K562 (cell line): ENCODE data around the gene MCC. TPM values are rescaled to one million over a fixed set of nuclear protein-coding genes. Genes with fewer than 3 reads are reported as not detected.

Experiments
- ARHGAP35 ChIP-seq: fragments of 450-650 bp; IDR thresholded peaks from 2 replicates; pipeline ENCODE4 v1.6.1; 2018; ENCODE audit not compliant: partially characterized antibody
- ASH1L ChIP-seq: fragments of 450-650 bp; IDR thresholded peaks from 2 replicates; pipeline ENCODE4 v1.6.1; 2018; ENCODE audit warnings: borderline replicate concordance, mild to moderate bottlenecking, low read depth; ENCODE audit not compliant: partially characterized antibody
- DIDO1 ChIP-seq: fragments of 450-650 bp; IDR thresholded peaks from 2 replicates; pipeline ENCODE4 v1.6.1; 2016; ENCODE audit warnings: low read depth, missing biosample characterization, missing genetic modification characterization
- FOXJ3 ChIP-seq: sonication (generic); formaldehyde crosslinking; IDR thresholded peaks from 2 replicates; pipeline ENCODE4 v1.4.0; 2020; ENCODE audit warnings: mild to moderate bottlenecking, missing genetic modification reagents
- HCFC1 ChIP-seq: IDR thresholded peaks from 2 replicates; pipeline ENCODE4 v1.6.1; 2012; ENCODE audit warnings: low read depth, low read length, improper control_type of control experiment
- NFE2L1 ChIP-seq: fragments of 450-650 bp; IDR thresholded peaks from 2 replicates; pipeline ENCODE4 v1.6.1; 2016; ENCODE audit warnings: missing genetic modification characterization, low read depth, mild to moderate bottlenecking, missing compliant biosample characterization, moderate library complexity, borderline replicate concordance
- NFIC ChIP-seq: fragments of 450-650 bp; IDR thresholded peaks from 2 replicates; pipeline ENCODE4 v1.6.1; 2017; ENCODE audit warnings: mild to moderate bottlenecking, inconsistent platforms
- NR4A1 ChIP-seq, 2 experiments: fragments of 250-450 bp in 1 of 2; fragments of 450-650 bp in 1 of 2; sonication (Bioruptor Pico) in 1 of 2; IDR thresholded peaks; 2 replicates each; pipeline versions ENCODE4 v1.4.0 to v1.6.1; 2016 to 2020; ENCODE audit warnings: mild to moderate bottlenecking in 2 of 2, missing compliant biosample characterization in 1 of 2, missing genetic modification characterization in 1 of 2, moderate library complexity in 1 of 2
- RBM25 ChIP-seq: fragments of 200-400 bp; formaldehyde crosslinking; IDR thresholded peaks from 2 replicates; pipeline ENCODE4 v1.6.1; 2018; ENCODE audit warnings: low read length, low read depth, moderate library complexity; ENCODE audit not compliant: severe bottlenecking
- TBL1XR1 ChIP-seq, 2 experiments: IDR thresholded peaks; 2 replicates each; pipeline ENCODE4 v1.6.1; 2012; ENCODE audit warnings: improper control_type of control experiment in 2 of 2, low read length in 2 of 2, mild to moderate bottlenecking in 1 of 2
- TCFL5 ChIP-seq: fragments of 250-450 bp; sonication (Bioruptor Pico); conservative IDR thresholded peaks from 2 replicates; pipeline ENCODE4 v1.6.1; 2021; ENCODE audit warnings: mild to moderate bottlenecking, moderate library complexity, matching md5 sums
- TRIM28 ChIP-seq: fragments of 450-650 bp; IDR thresholded peaks from 2 replicates; pipeline ENCODE4 v1.6.1; 2017
- ZNF583 ChIP-seq: fragments of 250-450 bp; sonication (Bioruptor Pico); IDR thresholded peaks from 2 replicates; pipeline ENCODE4 v1.4.0; 2020
- polyA plus RNA-seq, 8 experiments: library from polyadenylated mRNA; depleted of rRNA in 4 of 8; stranded (reverse) in 5 of 8; unstranded in 3 of 8; fragments of >200 nt; fragmentation: Nextera tagmentation in 2 of 8; fragmentation: Illumina TruSeq in 1 of 8; extraction: Ambion mirVana in 2 of 8; extraction: Trizol in 1 of 8; gene quantifications; 2 replicates each; pipeline versions ENCODE4 v1.2.1 to v1.2.3, GENCODE V29; 2011 to 2014; ENCODE audit warnings: inconsistent platforms in 1 of 8, missing spikeins in 1 of 8
- total RNA-seq, 7 experiments: library from RNA; depleted of rRNA in 6 of 7; stranded (reverse); fragments of >200 nt in 6 of 7; fragmentation: Illumina TruSeq in 2 of 7; extraction: Trizol in 2 of 7; gene quantifications; 2 replicates each; pipeline versions ENCODE4 v1.2.1 to v1.2.3, GENCODE V29; 2011 to 2021; ENCODE audit warnings: low replicate concordance in 1 of 7
- TF ChIP-seq, protein P1 (sequence below): fragments of 450-650 bp; IDR thresholded peaks from 2 replicates; pipeline ENCODE4 v1.6.1; 2018; ENCODE audit not compliant: partially characterized antibody
- TF ChIP-seq, protein P2 (sequence below): sonication (generic); formaldehyde crosslinking; IDR thresholded peaks from 2 replicates; pipeline ENCODE4 v1.9.0; 2022; ENCODE audit warnings: mild to moderate bottlenecking, missing genetic modification reagents
- TF ChIP-seq, protein P3 (sequence below): fragments of 450-650 bp; IDR thresholded peaks from 2 replicates; pipeline ENCODE4 v1.6.1; 2016; ENCODE audit warnings: low read depth

MCC gene
- total and polyA plus RNA-seq, 9 of the 15 experiments (the other 6 are each of a cell fraction or from before 2014, with no cell fraction given) = 0.04 to 0.24 (median 0.06) TPM; not detected in 1

DNA sequence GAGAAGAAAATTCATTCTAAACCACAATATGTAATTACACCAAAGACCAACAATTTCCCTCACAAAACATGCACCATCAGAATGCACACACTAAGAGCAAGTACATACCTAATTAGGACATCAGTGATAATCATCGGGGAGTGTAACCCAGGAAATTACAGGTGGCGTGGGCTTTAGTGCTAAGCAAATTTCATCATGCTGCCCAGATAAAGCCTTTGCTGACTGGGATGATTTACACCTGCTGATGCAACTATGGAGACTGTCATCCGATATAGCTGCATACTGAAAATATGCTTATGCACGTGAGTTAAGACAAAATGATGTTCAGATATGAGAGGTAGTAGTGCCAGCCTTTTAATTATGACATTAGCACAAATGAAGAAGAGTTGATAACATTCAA is 388.4 kb downstream of the MCC start (continued):
- TF ChIP-seq, protein P1, sequence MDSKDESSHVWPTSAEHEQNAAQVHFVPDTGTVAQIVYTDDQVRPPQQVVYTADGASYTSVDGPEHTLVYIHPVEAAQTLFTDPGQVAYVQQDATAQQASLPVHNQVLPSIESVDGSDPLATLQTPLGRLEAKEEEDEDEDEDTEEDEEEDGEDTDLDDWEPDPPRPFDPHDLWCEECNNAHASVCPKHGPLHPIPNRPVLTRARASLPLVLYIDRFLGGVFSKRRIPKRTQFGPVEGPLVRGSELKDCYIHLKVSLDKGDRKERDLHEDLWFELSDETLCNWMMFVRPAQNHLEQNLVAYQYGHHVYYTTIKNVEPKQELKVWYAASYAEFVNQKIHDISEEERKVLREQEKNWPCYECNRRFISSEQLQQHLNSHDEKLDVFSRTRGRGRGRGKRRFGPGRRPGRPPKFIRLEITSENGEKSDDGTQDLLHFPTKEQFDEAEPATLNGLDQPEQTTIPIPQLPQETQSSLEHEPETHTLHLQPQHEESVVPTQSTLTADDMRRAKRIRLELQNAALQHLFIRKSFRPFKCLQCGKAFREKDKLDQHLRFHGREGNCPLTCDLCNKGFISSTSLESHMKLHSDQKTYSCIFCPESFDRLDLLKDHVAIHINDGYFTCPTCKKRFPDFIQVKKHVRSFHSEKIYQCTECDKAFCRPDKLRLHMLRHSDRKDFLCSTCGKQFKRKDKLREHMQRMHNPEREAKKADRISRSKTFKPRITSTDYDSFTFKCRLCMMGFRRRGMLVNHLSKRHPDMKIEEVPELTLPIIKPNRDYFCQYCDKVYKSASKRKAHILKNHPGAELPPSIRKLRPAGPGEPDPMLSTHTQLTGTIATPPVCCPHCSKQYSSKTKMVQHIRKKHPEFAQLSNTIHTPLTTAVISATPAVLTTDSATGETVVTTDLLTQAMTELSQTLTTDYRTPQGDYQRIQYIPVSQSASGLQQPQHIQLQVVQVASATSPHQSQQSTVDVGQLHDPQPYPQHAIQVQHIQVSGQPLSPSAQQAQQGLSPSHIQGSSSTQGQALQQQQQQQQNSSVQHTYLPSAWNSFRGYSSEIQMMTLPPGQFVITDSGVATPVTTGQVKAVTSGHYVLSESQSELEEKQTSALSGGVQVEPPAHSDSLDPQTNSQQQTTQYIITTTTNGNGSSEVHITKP = no peak
- TF ChIP-seq, protein P2, sequence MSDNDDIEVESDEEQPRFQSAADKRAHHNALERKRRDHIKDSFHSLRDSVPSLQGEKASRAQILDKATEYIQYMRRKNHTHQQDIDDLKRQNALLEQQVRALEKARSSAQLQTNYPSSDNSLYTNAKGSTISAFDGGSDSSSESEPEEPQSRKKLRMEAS (CRISPR knock-in tag) = no peak
- TF ChIP-seq ARHGAP35 (no peak), RBM25 (no peak), TBL1XR1 (IDR thresholded peaks at IDR 0.05; ENCODE audit: low read length in 2 of 2) (0 out of 4 replicates have a peak, but pooled peaks of 1 of the 2 experiments have one; percentile 35), TRIM28 (no peak), NFIC (no peak), FOXJ3 (CRISPR knock-in tag) (no peak), ZNF583 (CRISPR knock-in tag) (no peak), ASH1L (no peak), NR4A1 (CRISPR knock-in tag; IDR thresholded peaks at IDR 0.05) (no peak), NR4A1 (tag; IDR thresholded peaks at IDR 0.05) (no peak), HCFC1 (no peak), DIDO1 (tag) (no peak), TCFL5 (CRISPR knock-in tag) (no peak), NFE2L1 (tag) (no peak)
- TF ChIP-seq, protein P3, sequence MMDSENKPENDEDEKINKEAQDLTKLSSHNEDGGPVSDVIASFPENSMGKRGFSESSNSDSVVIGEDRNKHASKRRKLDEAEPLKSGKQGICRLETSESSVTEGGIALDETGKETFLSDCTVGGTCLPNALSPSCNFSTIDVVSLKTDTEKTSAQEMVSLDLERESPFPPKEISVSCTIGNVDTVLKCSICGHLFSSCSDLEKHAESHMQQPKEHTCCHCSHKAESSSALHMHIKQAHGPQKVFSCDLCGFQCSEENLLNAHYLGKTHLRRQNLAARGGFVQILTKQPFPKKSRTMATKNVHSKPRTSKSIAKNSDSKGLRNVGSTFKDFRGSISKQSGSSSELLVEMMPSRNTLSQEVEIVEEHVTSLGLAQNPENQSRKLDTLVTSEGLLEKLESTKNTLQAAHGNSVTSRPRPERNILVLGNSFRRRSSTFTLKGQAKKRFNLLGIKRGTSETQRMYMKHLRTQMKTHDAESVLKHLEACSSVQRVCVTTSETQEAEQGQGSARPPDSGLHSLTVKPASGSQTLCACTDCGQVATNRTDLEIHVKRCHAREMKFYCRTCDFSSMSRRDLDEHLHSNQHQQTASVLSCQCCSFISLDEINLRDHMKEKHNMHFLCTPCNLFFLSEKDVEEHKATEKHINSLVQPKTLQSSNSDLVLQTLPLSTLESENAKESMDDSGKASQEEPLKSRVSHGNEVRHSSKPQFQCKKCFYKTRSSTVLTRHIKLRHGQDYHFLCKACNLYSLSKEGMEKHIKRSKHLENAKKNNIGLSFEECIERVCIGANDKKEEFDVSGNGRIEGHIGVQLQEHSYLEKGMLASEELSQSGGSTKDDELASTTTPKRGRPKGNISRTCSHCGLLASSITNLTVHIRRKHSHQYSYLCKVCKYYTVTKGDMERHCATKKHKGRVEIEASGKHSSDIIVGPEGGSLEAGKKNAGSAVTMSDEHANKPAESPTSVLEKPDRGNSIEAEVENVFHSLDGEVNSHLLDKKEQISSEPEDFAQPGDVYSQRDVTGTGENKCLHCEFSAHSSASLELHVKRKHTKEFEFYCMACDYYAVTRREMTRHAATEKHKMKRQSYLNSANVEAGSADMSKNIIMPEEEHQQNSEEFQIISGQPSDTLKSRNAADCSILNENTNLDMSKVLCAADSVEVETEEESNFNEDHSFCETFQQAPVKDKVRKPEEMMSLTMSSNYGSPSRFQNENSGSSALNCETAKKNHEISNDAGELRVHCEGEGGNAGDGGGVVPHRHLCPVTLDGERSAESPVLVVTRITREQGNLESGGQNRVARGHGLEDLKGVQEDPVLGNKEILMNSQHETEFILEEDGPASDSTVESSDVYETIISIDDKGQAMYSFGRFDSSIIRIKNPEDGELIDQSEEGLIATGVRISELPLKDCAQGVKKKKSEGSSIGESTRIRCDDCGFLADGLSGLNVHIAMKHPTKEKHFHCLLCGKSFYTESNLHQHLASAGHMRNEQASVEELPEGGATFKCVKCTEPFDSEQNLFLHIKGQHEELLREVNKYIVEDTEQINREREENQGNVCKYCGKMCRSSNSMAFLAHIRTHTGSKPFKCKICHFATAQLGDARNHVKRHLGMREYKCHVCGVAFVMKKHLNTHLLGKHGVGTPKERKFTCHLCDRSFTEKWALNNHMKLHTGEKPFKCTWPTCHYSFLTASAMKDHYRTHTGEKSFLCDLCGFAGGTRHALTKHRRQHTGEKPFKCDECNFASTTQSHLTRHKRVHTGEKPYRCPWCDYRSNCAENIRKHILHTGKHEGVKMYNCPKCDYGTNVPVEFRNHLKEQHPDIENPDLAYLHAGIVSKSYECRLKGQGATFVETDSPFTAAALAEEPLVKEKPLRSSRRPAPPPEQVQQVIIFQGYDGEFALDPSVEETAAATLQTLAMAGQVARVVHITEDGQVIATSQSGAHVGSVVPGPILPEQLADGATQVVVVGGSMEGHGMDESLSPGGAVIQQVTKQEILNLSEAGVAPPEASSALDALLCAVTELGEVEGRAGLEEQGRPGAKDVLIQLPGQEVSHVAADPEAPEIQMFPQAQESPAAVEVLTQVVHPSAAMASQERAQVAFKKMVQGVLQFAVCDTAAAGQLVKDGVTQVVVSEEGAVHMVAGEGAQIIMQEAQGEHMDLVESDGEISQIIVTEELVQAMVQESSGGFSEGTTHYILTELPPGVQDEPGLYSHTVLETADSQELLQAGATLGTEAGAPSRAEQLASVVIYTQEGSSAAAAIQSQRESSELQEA = no peak
